A549 (cell line): ENCODE measurements around the gene PFN1. TPM values are rescaled to one million over a fixed set of nuclear protein-coding genes. Genes with fewer than 3 reads are reported as not detected.

Source experiments
- ATAC-seq, 2 experiments: fragments of 200-7000 bp in 1 of 2; fragments of >200 bp in 1 of 2; cut with Nextera tagmentation in 1 of 2; cut with Tn5 transposase in 1 of 2; 3 replicates each; pipeline versions ENCODE4 v1.8.0 to v1.9.1; 2018 to 2020; ENCODE audit warnings: mild to moderate bottlenecking in 1 of 2, moderate library complexity in 1 of 2
- CTCF ChIA-PET: fragments of 300-600 bp; sonication (Branson Sonifier 250); formaldehyde crosslinking; extraction: SDS; loops from one replicate; lab custom pipeline; 2021; ENCODE audit warnings: antibody characterized with exemption, inconsistent platforms; lab: Yijun Ruan, JAX
- POLR2A ChIA-PET: fragments of 350-600 bp; formaldehyde crosslinking; extraction: SDS; loops from one replicate; lab custom pipeline; 2021; ENCODE audit warnings: antibody characterized with exemption, inconsistent platforms; lab: Yijun Ruan, JAX
- DNase-seq, 2 experiments: peaks; one replicate each; pipeline versions ENCODE4 v3.0.0 to v3.0.0-alpha.2; 2011 to 2016; ENCODE audit warnings: low read depth in 1 of 2, low spot score in 1 of 2
- FAIRE-seq: peaks from 2 replicates; lab custom pipeline; 2011; peaks lifted over from hg19 to GRCh38; lab: Jason Lieb, UNC
- H3K27ac ChIP-seq, 2 experiments: fragments of >200 bp; sonication (Bioruptor Twin); formaldehyde crosslinking; 3 replicates each; pipeline ENCODE4 v1.5.1; 2016 to 2017
- H3K4me1 ChIP-seq: fragments of >200 bp; sonication (Bioruptor Twin); formaldehyde crosslinking; 3 replicates; pipeline ENCODE4 v1.6.1; 2016
- H3K4me2 ChIP-seq: fragments of >200 bp; sonication (Bioruptor Twin); formaldehyde crosslinking; 3 replicates; pipeline ENCODE4 v1.6.1; 2016
- H3K4me3 ChIP-seq: fragments of >200 bp; sonication (Bioruptor Twin); formaldehyde crosslinking; 3 replicates; pipeline ENCODE4 v1.5.1; 2016
- H3K9me3 ChIP-seq: fragments of >200 bp; sonication (Bioruptor Twin); formaldehyde crosslinking; 3 replicates; pipeline ENCODE4 v1.6.1; 2016
- ATOH8 ChIP-seq: fragments of 250-450 bp; sonication (Bioruptor Pico); IDR thresholded peaks from 2 replicates; pipeline ENCODE4 v1.5.0; 2020; ENCODE audit warnings: low read depth, mild to moderate bottlenecking, moderate library complexity
- CBX2 ChIP-seq: fragments of 200-600 bp; sonication (generic); IDR thresholded peaks from 2 replicates; pipeline ENCODE4 v1.6.1; 2016; ENCODE audit warnings: low read depth, mild to moderate bottlenecking, borderline replicate concordance
- CEBPB ChIP-seq, 2 experiments: fragments of >200 bp in 1 of 2; sonication (Bioruptor Twin) in 1 of 2; formaldehyde crosslinking in 1 of 2; IDR thresholded peaks; 2 replicates each; pipeline ENCODE4 v1.6.1; 2012 to 2016
- CHD2 ChIP-seq: fragments of 150-350 bp; IDR thresholded peaks from 2 replicates; pipeline ENCODE4 v1.6.1; 2014; ENCODE audit warnings: low read length; ENCODE audit not compliant: partially characterized antibody
- EP300 ChIP-seq, 2 experiments: fragments of >200 bp; sonication (Bioruptor Twin); formaldehyde crosslinking; IDR thresholded peaks; 2 replicates in 1 of 2; 3 replicates in 1 of 2; pipeline ENCODE4 v1.6.1; 2016 to 2017
- HES2 ChIP-seq: fragments of >200 bp; sonication (Bioruptor Twin); formaldehyde crosslinking; IDR thresholded peaks from 2 replicates; pipeline ENCODE4 v1.6.1; 2016
- HOXA7 ChIP-seq: fragments of 250-450 bp; sonication (Bioruptor Pico); IDR thresholded peaks from 2 replicates; pipeline ENCODE4 v1.5.0; 2020; ENCODE audit warnings: mild to moderate bottlenecking, moderate library complexity
- HOXB13 ChIP-seq: fragments of 250-450 bp; sonication (Bioruptor Pico); IDR thresholded peaks from 2 replicates; pipeline ENCODE4 v1.5.0; 2020; ENCODE audit warnings: low read depth, mild to moderate bottlenecking, moderate library complexity
- JUNB ChIP-seq: fragments of >200 bp; sonication (Bioruptor Twin); formaldehyde crosslinking; IDR thresholded peaks from 2 replicates; pipeline ENCODE4 v1.6.1; 2016
- MAFK ChIP-seq: fragments of 450-650 bp; IDR thresholded peaks from 2 replicates; pipeline ENCODE4 v1.6.1; 2014; ENCODE audit not compliant: partially characterized antibody
- PHF8 ChIP-seq: fragments of 200-600 bp; sonication (generic); IDR thresholded peaks from 2 replicates; pipeline ENCODE4 v1.6.1; 2016; ENCODE audit warnings: low read depth, mild to moderate bottlenecking, antibody characterized with exemption, moderate library complexity, borderline replicate concordance
- POLR2A ChIP-seq: IDR thresholded peaks from 2 replicates; pipeline ENCODE4 v1.6.1; 2012; ENCODE audit warnings: mild to moderate bottlenecking, low read length
- POLR2AphosphoS2 ChIP-seq: conservative IDR thresholded peaks from 2 replicates; pipeline ENCODE4 v1.6.1; 2012; ENCODE audit warnings: low read length, improper control_type of control experiment, inconsistent platforms
- SMC3 ChIP-seq: fragments of >200 bp; sonication (Bioruptor Twin); formaldehyde crosslinking; IDR thresholded peaks from 3 replicates; pipeline ENCODE4 v1.6.1; 2018; ENCODE audit warnings: inconsistent platforms
- TFCP2L1 ChIP-seq: fragments of 250-450 bp; sonication (Bioruptor Pico); IDR thresholded peaks from 2 replicates; pipeline ENCODE4 v1.5.0; 2021; ENCODE audit warnings: mild to moderate bottlenecking
- TP53 ChIP-seq: fragments of 250-450 bp; sonication (Bioruptor Pico); IDR thresholded peaks from 2 replicates; pipeline ENCODE4 v1.5.0; 2021; ENCODE audit warnings: mild to moderate bottlenecking, moderate library complexity
- ZC3H11A ChIP-seq: fragments of 450-650 bp; IDR thresholded peaks from 2 replicates; pipeline ENCODE4 v1.6.1; 2014; ENCODE audit warnings: antibody characterized with exemption, mild to moderate bottlenecking
- WGBS: methylation state at CpG from one replicate; pipeline ENCODE4 v1.1.6; 2017; ENCODE audit errors: missing lambda C conversion rate; 5-methylcytosine and 5-hydroxymethylcytosine counted together
- polyA plus RNA-seq, 4 experiments: library from polyadenylated mRNA; depleted of rRNA in 3 of 4; stranded (reverse); fragments of >200 nt; fragmentation: RNase III in 1 of 4; extraction: RNeasy Plus Mini Kit Qiagen cat#74134 plus additional on column Dnase treatment in 1 of 4; gene quantifications; 2 replicates in 3 of 4; 3 replicates in 1 of 4; pipeline ENCODE4 v1.2.3, GENCODE V29; 2011 to 2017
- TF ChIP-seq, protein P1 (sequence below): IDR thresholded peaks from 2 replicates; pipeline ENCODE4 v1.6.1; 2012
- TF ChIP-seq, protein P2 (sequence below): fragments of >200 bp; sonication (Bioruptor Twin); formaldehyde crosslinking; IDR thresholded peaks from 3 replicates; pipeline ENCODE4 v1.5.1; 2016
- TF ChIP-seq, protein P3 (sequence below): fragments of 450-650 bp; IDR thresholded peaks from 2 replicates; pipeline ENCODE4 v1.6.1; 2014; ENCODE audit warnings: antibody characterized with exemption

Gene PFN1
- polyA plus RNA-seq, 2 of the 4 experiments (the other 2 are of a cell fraction) = 1,732 to 3,230 TPM

DNA sequence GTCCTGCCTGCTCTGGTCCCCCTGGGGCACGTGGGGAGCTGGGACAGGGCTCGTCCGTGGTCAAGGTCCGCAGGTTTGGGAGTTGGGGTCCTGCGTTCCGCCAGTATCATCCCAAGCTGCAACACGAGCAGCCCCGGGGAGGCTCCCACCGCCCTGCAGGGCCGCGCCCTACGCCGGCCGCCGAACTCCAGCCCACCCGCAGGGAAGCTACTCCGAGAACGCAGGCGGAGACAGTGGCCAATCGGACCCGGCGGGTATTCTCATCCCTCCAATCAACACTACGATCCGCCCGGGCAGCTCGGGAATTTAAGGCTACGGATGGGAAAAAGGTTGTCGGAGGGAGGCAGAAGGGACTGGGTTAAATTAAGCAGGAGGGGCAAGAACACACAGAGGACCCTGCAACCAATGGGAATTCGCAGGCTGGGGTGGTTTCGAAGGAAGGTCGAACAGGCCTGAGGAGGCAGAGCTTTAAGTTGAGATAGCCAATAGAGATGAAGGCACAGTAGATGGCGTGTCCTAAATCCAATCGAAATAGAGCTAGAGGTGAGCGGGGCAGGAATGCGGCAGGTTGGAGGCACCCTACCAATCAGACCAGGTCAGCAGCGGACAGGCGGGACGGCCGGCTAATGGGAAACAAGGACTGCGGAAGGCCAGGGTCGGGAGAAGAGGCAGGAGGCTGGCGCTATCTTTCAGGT, 18.7 kb upstream of the PFN1 start (continued):
- TF ChIP-seq, protein P1, sequence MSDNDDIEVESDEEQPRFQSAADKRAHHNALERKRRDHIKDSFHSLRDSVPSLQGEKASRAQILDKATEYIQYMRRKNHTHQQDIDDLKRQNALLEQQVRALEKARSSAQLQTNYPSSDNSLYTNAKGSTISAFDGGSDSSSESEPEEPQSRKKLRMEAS = peak; percentile 92
- TF ChIP-seq POLR2AphosphoS2 (no peak), CBX2 (no peak), HOXB13 (peak; percentile 86), HES2 (no peak), SMC3 (no peak), TP53 (CRISPR knock-in tag) (peak; percentile 89), MAFK (peak; percentile 35), POLR2A (peak; percentile 59; the same call in 1 of the 2 replicates), PHF8 (peak; percentile 47; the same call in 1 of the 2 replicates), HOXA7 (CRISPR knock-in tag) (no peak), TFCP2L1 (CRISPR knock-in tag) (0 out of 2 replicates have a peak, but pooled peaks have one; percentile 73)
- TF ChIP-seq, protein P2, sequence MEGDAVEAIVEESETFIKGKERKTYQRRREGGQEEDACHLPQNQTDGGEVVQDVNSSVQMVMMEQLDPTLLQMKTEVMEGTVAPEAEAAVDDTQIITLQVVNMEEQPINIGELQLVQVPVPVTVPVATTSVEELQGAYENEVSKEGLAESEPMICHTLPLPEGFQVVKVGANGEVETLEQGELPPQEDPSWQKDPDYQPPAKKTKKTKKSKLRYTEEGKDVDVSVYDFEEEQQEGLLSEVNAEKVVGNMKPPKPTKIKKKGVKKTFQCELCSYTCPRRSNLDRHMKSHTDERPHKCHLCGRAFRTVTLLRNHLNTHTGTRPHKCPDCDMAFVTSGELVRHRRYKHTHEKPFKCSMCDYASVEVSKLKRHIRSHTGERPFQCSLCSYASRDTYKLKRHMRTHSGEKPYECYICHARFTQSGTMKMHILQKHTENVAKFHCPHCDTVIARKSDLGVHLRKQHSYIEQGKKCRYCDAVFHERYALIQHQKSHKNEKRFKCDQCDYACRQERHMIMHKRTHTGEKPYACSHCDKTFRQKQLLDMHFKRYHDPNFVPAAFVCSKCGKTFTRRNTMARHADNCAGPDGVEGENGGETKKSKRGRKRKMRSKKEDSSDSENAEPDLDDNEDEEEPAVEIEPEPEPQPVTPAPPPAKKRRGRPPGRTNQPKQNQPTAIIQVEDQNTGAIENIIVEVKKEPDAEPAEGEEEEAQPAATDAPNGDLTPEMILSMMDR = no peak

DNA sequence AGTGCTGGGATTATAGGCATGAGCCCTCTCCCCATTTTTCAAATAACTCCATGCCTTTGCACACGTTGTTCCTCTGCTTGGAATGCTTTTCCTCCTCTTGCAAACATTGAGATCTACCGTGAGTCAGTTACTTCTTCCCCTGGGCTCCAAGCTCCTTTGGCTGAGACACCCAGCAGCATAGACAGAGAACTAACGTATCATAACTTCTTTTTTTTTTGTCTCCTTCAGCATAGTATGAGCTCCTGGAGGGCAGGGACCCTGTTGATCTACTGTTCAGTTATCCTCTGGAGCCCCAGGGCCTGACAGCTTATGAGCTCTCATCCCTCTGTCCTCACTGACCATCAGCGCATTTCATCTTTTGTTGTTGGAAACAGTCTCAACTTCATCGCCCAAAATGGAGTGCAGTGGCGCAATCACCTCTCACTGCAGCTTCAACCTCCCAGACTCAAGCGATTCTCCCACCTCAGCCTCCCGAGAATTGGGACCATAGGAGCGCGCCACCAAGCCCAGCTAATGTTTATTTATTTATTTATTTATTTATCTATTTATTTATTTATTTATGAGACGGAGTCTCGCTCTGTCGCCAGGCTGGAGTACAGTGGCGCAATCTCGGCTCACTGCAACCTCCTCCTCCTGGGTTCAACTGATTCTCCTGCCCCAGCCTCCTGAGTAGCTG, 17.1 kb upstream of the PFN1 start:
- Histone ChIP-seq H3K4me1 (peaks cover 21% of the 10 kb centered on the region), H3K4me3 (no peak overlapping the region; the same call in 2 of the 3 replicates), H3K9me3 (no peaks in the 10 kb centered on the region), H3K4me2 (peak overlapping the region; percentile 89), H3K27ac (peak overlapping the region in 1 of 2 experiments; percentile 95; a peak in 4 of 6 replicates)
- DNase-seq (no peak), ATAC-seq (no peak), FAIRE-seq (no peak)
- POLR2A ChIA-PET = interaction anchor here (1.5 to 6.2 kb wide), 5 partner anchors 14 to 56 kb away, joined by 4 to 83 read pairs (median 67); partner anchors contain the start of genes CAMTA2, ENO3, PFN1 and RNF167
- CTCF ChIA-PET = interaction anchor here (0.6 to 11.2 kb wide), 7 partner anchors 12 to 57 kb away, joined by 3 to 148 read pairs (median 22); partner anchors contain the start of genes CAMTA2, ENO3, RNF167 and SLC25A11
- TF ChIP-seq CHD2 (no peak), SMC3 (no peak), ZC3H11A (peak; percentile 85), CEBPB (IDR thresholded peaks at IDR 0.05) (peak; percentile 26 to 56; a peak in 1 of 4 replicates)
- 96% methylated on average over 15 of the region's 15 CpGs for WGBS

DNA sequence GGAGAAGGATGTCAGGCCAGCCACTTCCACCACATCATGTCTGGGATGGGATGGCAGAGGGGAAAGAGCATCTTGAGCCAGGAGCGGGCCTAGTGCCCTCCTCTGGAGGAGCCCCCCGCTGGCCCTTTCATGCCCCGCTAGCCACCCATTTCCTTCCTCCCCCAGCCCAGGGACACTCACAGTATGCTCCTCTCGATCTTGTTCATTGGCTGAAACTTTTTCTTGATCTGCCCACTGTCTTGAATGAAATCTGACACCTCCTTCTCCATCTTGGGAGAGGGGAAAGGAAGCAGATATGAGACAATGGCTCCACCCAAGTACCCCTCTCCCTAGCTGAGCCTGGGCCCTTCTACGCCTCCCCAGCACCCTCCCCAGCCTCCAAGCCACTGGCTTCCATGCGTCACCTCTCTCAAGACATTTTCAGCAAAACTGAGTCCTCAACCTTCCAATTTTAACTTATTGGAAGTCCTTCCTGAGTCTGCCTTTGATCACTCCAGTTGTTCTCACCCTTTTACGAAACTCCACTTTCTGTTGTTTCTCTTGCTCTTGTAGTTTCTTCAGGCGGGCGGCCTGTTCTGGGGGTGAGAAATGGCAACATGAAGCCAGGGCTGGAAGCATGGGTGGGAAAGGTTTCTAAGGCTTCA, 12.1 kb upstream of the PFN1 start:
- Histone ChIP-seq H3K27ac (no peak overlapping the region), H3K4me3 (no peak overlapping the region), H3K4me2 (no peak overlapping the region), H3K9me3 (no peaks in the 10 kb centered on the region), H3K4me1 (no peaks in the 10 kb centered on the region)
- TF ChIP-seq PHF8 (no peak), ATOH8 (CRISPR knock-in tag) (no peak), HOXB13 (no peak), POLR2AphosphoS2 (no peak), EP300 (IDR thresholded peaks at IDR 0.05) (no peak), TP53 (CRISPR knock-in tag) (no peak), JUNB (no peak), SMC3 (no peak)
- TF ChIP-seq, protein P3, sequence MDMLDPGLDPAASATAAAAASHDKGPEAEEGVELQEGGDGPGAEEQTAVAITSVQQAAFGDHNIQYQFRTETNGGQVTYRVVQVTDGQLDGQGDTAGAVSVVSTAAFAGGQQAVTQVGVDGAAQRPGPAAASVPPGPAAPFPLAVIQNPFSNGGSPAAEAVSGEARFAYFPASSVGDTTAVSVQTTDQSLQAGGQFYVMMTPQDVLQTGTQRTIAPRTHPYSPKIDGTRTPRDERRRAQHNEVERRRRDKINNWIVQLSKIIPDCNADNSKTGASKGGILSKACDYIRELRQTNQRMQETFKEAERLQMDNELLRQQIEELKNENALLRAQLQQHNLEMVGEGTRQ = no peak
- DNase-seq = no peak
- no peak for FAIRE-seq
- no peak; a peak in 1 of 6 replicates for ATAC-seq
- 94% methylated on average over 9 of the region's 9 CpGs for WGBS
- ChIA-PET POLR2A (no interaction called here), CTCF (interaction anchor here (1.1 kb wide), 1 partner anchor 21 kb away, joined by 3 read pairs; the partner anchor contains the start of genes RNF167 and SLC25A11)
